ENCODE data around the gene JOSD2. TPM values are rescaled to one million over a fixed set of nuclear protein-coding genes. Genes with fewer than 3 reads are reported as not detected.

JOSD2 gene
- total and polyA plus RNA-seq, 2 donors (not counting 3 experiments of a cell fraction or from before 2014, with no cell fraction given) = 37.4 to 62.8 TPM

- H3K4me2 ChIP-seq (ENCODE audit: insufficient read depth, low read length) = no peak overlapping the region
- dilution Hi-C loops (cut with MboI; ENCODE audit: extremely low pct_ligation_motif_present, low sequenced_read_pairs) = no loop called here
- H3K4me3 ChIP-seq (replicated peaks in 1 of 3; ENCODE audit: insufficient read depth in 1 of 3, low read depth in 1 of 3, low read length in 3 of 3) = no peak overlapping the region
- no peaks in the 10 kb centered on the region for H3K36me3 ChIP-seq (ENCODE audit: control insufficient read depth in 2 of 2, extremely low read depth in 1 of 2, insufficient read depth in 2 of 2, low read length in 2 of 2)
- ChIA-PET POLR2A (no interaction called here), CTCF (interaction anchor here (7.3 kb wide), 1 partner anchor 13 kb away, joined by 136 read pairs; no protein-coding TSS in a partner anchor)
- FAIRE-seq (no peak), DNase-seq (ENCODE audit: low read depth, low spot score) (no peak)
- TF ChIP-seq, protein P1, sequence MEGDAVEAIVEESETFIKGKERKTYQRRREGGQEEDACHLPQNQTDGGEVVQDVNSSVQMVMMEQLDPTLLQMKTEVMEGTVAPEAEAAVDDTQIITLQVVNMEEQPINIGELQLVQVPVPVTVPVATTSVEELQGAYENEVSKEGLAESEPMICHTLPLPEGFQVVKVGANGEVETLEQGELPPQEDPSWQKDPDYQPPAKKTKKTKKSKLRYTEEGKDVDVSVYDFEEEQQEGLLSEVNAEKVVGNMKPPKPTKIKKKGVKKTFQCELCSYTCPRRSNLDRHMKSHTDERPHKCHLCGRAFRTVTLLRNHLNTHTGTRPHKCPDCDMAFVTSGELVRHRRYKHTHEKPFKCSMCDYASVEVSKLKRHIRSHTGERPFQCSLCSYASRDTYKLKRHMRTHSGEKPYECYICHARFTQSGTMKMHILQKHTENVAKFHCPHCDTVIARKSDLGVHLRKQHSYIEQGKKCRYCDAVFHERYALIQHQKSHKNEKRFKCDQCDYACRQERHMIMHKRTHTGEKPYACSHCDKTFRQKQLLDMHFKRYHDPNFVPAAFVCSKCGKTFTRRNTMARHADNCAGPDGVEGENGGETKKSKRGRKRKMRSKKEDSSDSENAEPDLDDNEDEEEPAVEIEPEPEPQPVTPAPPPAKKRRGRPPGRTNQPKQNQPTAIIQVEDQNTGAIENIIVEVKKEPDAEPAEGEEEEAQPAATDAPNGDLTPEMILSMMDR (IDR thresholded peaks at IDR 0.05; ENCODE audit: extremely low read depth in 1 of 2, insufficient read depth in 1 of 2, low read depth in 1 of 2, low read length in 2 of 2) = no peak
- TF ChIP-seq, protein P2, sequence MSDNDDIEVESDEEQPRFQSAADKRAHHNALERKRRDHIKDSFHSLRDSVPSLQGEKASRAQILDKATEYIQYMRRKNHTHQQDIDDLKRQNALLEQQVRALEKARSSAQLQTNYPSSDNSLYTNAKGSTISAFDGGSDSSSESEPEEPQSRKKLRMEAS (IDR thresholded peaks at IDR 0.05; ENCODE audit: insufficient read depth, insufficient read length) = no peak
- TF ChIP-seq FOS (IDR thresholded peaks at IDR 0.05; ENCODE audit: borderline replicate concordance, insufficient read depth, low read length) = no peak
- TF ChIP-seq JUN (IDR thresholded peaks at IDR 0.05; ENCODE audit: borderline replicate concordance, insufficient read depth, insufficient read length, low read depth) = no peak
- no peak for TF ChIP-seq GATA2 (IDR thresholded peaks at IDR 0.05; ENCODE audit: insufficient read depth, insufficient read length, low read depth, low read length)
- TF ChIP-seq POLR2AphosphoS5 (IDR thresholded peaks at IDR 0.05; ENCODE audit: insufficient read depth, low read depth, low read length) = no peak
- TF ChIP-seq POLR2A (IDR thresholded peaks at IDR 0.05; ENCODE audit: low read depth, low read length) = no peak
- TF ChIP-seq MYC (IDR thresholded peaks at IDR 0.05; ENCODE audit: low read depth, low read length) = no peak
- no peak for TF ChIP-seq EZH2 (IDR thresholded peaks at IDR 0.05; ENCODE audit: borderline replicate concordance, low read depth, low read length, severe bottlenecking)
- H3K27ac ChIP-seq (ENCODE audit: insufficient read depth, low read depth, low read length) = no peak overlapping the region
- H3K27me3 ChIP-seq (ENCODE audit: control insufficient read depth in 2 of 2, insufficient read depth in 2 of 2, low read length in 2 of 2) = peaks cover 4 to 8% of the 10 kb centered on the region in 2 experiments
- H3K79me2 ChIP-seq (ENCODE audit: control insufficient read depth, insufficient read depth, low read length) = no peaks in the 10 kb centered on the region
- intact Hi-C loops (cut with micrococcal nuclease) = no loop called here
- BruUV-seq (replicated peaks) = no TSS peak
- H3K9ac ChIP-seq (replicated peaks; ENCODE audit: extremely low read depth, insufficient read depth, low read length) = no peak overlapping the region
- H3K9me3 ChIP-seq (replicated peaks; ENCODE audit: control insufficient read depth, insufficient read depth, low read length) = no peaks in the 10 kb centered on the region
- H4K20me1 ChIP-seq (replicated peaks; ENCODE audit: control insufficient read depth, extremely low read depth, insufficient read depth, low read length) = no peaks in the 10 kb centered on the region
- no peak overlapping the region for H2AFZ ChIP-seq (ENCODE audit: low read depth, low read length)
- no peaks in the 10 kb centered on the region for H3K9me1 ChIP-seq (replicated peaks; ENCODE audit: control insufficient read depth, extremely low read depth, insufficient read depth, low read length)
- H3K4me1 ChIP-seq (ENCODE audit: control insufficient read depth, extremely low read depth, insufficient read depth, low read length) = peaks cover 3% of the 10 kb centered on the region
These were observed 42.2 kb upstream of the JOSD2 start for GRCh38 chr19:50553134-50553703.

All from endothelial cell of umbilical vein (primary cell).